GM21576 (cell line): Measurements from ENCODE around the gene LURAP1L.

Source experiments
- ATAC-seq: cut with Tn5 transposase; IDR thresholded peaks from one replicate; pipeline ENCODE4 v1.9.1; 2021; ENCODE audit warnings: mild to moderate bottlenecking, moderate library complexity; ENCODE audit not compliant: unreplicated experiment

The LURAP1L gene

DNA sequence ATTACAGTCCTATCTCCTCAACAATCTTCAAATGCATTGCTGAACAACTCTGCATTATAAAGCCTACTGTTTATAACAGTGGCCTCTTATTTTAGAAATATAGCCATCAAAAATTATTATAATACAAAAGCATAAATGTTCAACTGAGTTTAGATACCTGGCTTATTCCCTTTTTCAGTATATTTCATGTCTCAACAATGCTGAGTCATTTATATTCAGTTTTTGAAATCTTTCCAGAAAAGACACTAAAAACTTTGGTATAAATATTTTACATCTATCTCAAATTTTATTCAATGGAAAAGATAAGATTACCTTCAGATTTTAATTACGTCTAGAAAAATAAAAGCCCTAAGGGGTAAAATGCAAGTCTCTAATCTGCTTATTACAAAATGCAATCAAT, 37.9 kb downstream of the LURAP1L start:
- no peak for ATAC-seq

GRCh38 chr9:12813533-12813932, 38.7 kb downstream of the LURAP1L start:
- no peak for ATAC-seq

- no peak for ATAC-seq
These were observed 39.4 kb downstream of the LURAP1L start for GRCh38 chr9:12813960-12814876.

GRCh38 chr9:12814877-12815237, 40.0 kb downstream of the LURAP1L start:
- no peak for ATAC-seq

DNA sequence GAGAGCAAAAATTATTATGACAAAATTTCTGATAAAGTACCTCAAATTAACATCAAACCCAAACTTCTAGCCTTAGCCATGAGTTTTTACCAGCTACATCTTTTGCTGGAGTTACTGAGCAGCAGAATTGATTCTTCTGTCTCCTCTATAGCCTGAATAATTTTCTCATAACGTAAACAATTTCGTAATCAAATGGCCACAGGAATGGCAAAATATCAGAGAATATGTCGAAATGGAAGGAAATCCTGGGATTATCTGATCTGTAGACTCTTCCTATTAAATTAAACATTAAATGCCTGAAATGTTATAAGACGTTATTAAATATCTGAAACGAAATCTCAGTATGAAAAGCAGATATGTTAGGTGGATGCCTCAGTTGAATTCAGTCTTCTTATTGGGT, 41.1 kb downstream of the LURAP1L start:
- no peak for ATAC-seq

DNA sequence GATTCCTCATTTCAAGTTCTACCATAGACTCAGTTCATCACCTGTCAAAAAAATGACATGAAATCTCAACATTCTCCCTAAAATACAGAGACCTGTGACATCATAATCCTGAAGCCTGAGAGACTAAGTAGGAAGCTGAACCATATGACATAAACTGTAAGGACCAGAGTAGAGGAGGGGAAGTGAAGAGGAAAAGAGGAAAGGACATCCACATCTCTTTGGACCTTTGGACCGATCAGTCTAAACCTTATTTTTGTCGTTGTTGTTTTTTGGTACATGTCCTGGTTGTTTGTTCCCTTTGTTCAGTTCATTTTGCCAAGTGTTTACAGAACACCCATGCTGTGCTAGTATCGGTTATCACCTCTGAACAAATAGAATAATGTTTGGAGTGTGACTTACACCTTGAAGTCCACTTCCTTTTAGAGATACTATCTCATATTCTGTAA, 41.9 kb downstream of the LURAP1L start:
- no peak for ATAC-seq

DNA sequence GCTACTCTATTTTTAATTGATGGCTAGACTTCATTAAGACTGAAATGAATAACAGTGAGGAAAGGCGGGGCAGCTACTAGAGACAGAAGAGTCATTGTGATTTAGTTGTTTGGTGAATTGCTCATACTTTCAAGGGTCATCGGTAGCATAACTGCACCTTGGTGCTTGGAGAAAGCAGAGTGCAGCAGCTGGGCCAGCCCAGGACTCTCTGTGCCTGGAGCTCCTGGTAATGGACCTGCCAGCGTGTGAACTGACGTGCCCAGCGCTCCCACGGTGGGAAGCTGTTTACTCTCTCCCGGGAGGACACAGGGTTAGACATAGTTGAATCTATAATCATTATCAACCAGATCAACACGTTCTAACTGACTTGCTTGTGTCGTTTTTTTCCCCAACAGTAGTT, 42.9 kb downstream of the LURAP1L start:
- ATAC-seq: no peak

DNA sequence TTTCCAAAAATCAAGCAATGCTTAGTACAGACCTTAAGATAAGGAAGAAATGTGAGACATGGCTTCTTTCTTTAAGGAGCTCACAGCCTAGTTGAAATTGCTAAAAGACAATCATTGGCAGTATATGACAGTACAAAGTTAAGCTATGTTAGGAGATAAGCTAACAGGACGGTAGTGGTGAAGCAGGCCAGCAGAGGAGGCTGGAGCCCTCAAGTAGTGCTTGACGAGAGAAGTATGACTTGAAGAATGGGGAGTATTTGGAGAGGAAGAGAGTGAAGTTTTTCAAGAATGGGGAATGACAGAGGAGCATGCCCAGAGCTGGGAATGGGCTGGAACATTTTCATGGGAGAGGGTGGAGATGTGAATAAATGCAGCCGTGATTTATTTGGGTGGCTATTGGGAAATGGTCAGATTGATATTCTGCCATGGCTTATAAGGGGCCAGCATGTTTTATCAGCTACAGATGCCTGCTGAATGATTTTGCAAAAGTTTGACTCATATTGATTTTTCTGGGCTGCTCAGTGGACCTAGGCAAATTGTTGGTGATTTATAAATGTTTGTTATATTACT, 43.7 kb downstream of the LURAP1L start:
- no peak for ATAC-seq

DNA sequence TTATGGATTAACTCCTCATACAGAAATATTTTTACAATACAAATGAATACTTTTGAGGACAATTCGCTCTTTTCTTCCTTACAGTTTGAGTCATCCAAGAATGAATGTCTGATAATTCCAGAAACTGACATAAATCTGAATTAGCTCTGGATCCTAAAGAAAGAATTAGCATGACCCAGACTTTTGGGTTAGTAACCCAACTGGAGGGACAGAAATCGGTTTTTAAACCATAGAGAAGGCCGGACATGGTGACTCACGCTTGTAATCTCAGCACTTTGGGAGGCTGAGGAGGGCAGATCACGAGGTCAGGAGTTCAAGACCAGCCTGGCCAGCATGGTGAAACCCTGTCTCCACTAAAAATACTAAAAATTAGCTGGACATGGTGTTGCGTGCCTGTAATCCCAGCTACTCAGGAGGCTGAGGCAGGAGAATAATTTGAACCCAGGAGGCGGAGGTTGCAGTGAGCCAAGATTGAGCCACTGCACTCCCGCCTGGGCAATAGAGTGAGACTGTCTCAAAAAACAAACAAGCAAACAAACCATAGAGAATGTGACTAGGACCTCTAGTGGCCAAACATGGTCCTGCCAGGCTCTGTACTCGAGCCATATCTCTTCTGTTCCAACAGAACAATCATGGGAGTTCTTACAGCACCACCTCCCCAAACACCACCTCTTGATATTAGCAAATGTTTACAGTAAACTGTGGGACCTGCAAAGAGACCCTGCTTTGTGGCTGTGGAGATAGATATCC, 44.8 kb downstream of the LURAP1L start:
- no peak for ATAC-seq

DNA sequence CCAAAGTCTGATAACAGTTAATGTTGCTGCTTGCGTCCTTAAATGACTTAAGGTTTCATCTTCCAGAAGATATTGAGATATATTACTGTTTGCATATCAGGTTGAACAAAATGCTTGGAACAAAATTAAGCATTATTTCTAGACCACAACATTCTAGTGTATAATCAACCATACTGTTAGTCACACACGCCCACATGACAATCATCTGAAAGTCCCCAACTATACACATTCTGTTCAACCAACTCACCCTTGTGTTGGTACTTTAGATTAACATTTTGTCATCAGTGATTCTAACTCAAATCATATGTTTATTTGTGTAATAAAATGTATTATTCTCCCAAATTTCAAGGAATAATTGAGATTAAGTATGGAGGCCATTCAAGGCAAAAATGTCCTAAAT, 47.3 kb downstream of the LURAP1L start:
- no peak for ATAC-seq

GRCh38 chr9:12826924-12827565, 52.2 kb downstream of the LURAP1L start:
- no peak for ATAC-seq

DNA sequence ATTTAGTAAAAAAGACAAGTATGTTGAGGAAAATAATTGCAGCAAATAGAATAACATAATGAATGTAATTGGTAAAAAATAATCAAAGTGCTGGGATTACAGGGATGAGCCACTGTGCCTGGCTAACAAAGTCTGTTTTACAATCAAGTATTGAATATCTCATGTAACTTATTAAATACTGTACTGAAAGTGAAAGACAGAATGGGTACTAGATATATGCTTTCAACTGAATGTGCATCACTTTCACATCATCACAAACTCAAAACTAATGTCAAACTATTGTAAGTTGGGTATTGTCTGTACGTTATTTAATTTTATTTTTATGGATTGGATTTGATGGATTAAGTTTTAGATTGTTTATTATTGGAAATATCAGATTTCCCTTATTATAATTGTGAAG, 58.9 kb downstream of the LURAP1L start:
- no peak for ATAC-seq

DNA sequence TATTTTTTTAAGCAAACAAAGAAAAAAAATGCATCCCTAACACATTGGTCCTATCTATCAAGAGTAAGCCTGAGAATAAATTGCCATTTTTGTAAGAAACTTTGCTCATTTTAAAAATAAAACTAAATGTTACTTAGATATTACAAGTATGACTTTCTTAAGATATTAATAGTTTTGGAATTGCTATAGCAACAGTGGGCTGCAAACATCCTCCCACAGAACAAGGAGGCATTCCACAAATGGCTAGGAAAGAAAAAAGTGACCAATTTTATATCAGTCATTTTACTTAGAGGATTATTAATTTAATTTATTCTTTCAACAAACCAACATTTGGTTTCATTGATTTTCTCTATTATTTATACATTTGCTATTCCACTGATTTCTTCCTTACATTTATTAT, 63.7 kb downstream of the LURAP1L start:
- ATAC-seq: no peak

- ATAC-seq: no peak
These were observed 68.9 kb downstream of the LURAP1L start for GRCh38 chr9:12843735-12844134.

- no peak for ATAC-seq
These were observed 71.2 kb downstream of the LURAP1L start for GRCh38 chr9:12846035-12846434.

GRCh38 chr9:12847561-12847960, 72.7 kb downstream of the LURAP1L start:
- no peak for ATAC-seq

GRCh38 chr9:12849486-12850003, 74.7 kb downstream of the LURAP1L start:
- no peak for ATAC-seq

GRCh38 chr9:12851341-12852090, 76.7 kb downstream of the LURAP1L start:
- ATAC-seq: no peak

- ATAC-seq: no peak
These were observed 78.2 kb downstream of the LURAP1L start for GRCh38 chr9:12853051-12853450.

DNA sequence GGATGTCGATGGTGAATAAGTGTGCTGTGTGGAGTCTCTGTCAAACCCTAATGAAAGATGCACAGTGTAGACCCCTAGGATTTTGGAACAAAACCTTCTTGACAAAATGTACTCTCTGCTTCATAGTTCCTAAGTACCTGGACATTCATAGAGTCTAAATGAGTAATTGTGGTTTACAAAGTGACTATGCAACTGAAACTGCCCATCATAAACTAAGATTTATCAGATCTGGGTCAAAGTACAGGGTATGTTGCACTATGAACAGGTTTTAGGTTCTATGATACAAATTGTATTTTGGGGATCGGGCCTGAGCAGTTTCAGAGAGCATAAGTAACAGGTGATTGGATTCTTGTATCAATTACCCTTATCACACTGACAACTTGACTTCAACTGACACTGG, 79.4 kb downstream of the LURAP1L start:
- no peak for ATAC-seq
